ENCODE results near the gene GTF2H1.
"Not testable (repeated sequence)": the region's sequence is repeated elsewhere in the genome, so short reads cannot be mapped to it uniquely, and the experiment has no call there.

The GTF2H1 gene

GRCh38 chr11:18319914-18320313 is 2.5 kb upstream of the GTF2H1 start:
- Histone ChIP-seq H3K27ac (ENCODE audit: low read length) (no peak overlapping the region), H3K4me1 (ENCODE audit: control insufficient read depth, insufficient read depth, low read length) (peaks cover 19% of the 10 kb centered on the region), H3K4me3 (ENCODE audit: low read length in 2 of 2) (no peak overlapping the region), H3K9me3 (ENCODE audit: control insufficient read depth in 2 of 2, low read length in 2 of 2) (no peaks in the 10 kb centered on the region), H3K9ac (ENCODE audit: low read length in 2 of 2) (no peak overlapping the region), H3K36me3 (ENCODE audit: control insufficient read depth in 2 of 2, insufficient read depth in 2 of 2, low read length in 2 of 2) (peaks cover 0 to 3% of the 10 kb centered on the region in 2 donors), H3K27me3 (ENCODE audit: control insufficient read depth in 1 of 2, insufficient read depth in 2 of 2, low read length in 2 of 2) (no peaks in the 10 kb centered on the region)

GRCh38 chr11:18320617-18321016 is 1.8 kb upstream of the GTF2H1 start:
- no peak overlapping the region for H3K4me3 ChIP-seq (ENCODE audit: low read length in 2 of 2)
- H3K27me3 ChIP-seq (ENCODE audit: control insufficient read depth in 1 of 2, insufficient read depth in 2 of 2, low read length in 2 of 2), result no peaks in the 10 kb centered on the region
- peaks cover 19% of the 10 kb centered on the region for H3K4me1 ChIP-seq (ENCODE audit: control insufficient read depth, insufficient read depth, low read length)
- H3K9ac ChIP-seq (ENCODE audit: low read length in 2 of 2), result no peak overlapping the region
- H3K27ac ChIP-seq (ENCODE audit: low read length), result no peak overlapping the region
- H3K36me3 ChIP-seq (ENCODE audit: control insufficient read depth in 2 of 2, insufficient read depth in 2 of 2, low read length in 2 of 2), result peaks cover 0 to 3% of the 10 kb centered on the region in 2 donors
- H3K9me3 ChIP-seq (ENCODE audit: control insufficient read depth in 2 of 2, low read length in 2 of 2), result no peaks in the 10 kb centered on the region

DNA sequence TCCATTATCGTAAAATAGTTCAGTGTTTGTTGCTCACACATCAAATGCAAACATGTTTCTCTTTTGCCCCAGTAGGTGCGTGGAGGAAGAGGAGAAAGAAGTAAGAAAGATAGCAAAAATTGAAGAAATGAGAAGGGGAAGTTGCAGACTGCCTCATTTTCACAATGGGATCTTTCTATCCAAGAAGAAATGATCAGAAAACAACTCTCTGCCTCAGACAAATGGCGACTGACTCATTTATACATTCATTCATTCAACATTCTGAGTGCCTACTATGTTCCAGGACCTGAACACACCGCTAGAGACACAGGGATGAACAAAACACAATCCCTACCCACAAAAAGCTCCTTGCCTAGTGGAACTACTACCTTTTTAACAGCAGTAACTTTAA is 794 bp upstream of the GTF2H1 start:
- no peaks in the 10 kb centered on the region for H3K9me3 ChIP-seq (ENCODE audit: control insufficient read depth in 2 of 2, low read length in 2 of 2)
- peaks cover 19% of the 10 kb centered on the region for H3K4me1 ChIP-seq (ENCODE audit: control insufficient read depth, insufficient read depth, low read length)
- H3K9ac ChIP-seq (ENCODE audit: low read length in 2 of 2), result peak overlapping the region; percentile 89 to 96
- peak overlapping the region; percentile 95 for H3K27ac ChIP-seq (ENCODE audit: low read length)
- H3K36me3 ChIP-seq (ENCODE audit: control insufficient read depth in 2 of 2, insufficient read depth in 2 of 2, low read length in 2 of 2), result no peaks in the 10 kb centered on the region
- H3K4me3 ChIP-seq (ENCODE audit: low read length in 2 of 2), result peak overlapping the region; percentile 84 to 93
- no peaks in the 10 kb centered on the region for H3K27me3 ChIP-seq (ENCODE audit: control insufficient read depth in 1 of 2, insufficient read depth in 2 of 2, low read length in 2 of 2)

- Histone ChIP-seq H3K4me1 (ENCODE audit: control insufficient read depth, insufficient read depth, low read length) (peaks cover 19% of the 10 kb centered on the region), H3K9ac (ENCODE audit: low read length in 2 of 2) (peak overlapping the region; percentile 84 to 89), H3K9me3 (ENCODE audit: control insufficient read depth in 2 of 2, low read length in 2 of 2) (no peaks in the 10 kb centered on the region), H3K27me3 (ENCODE audit: control insufficient read depth in 1 of 2, insufficient read depth in 2 of 2, low read length in 2 of 2) (no peaks in the 10 kb centered on the region), H3K36me3 (ENCODE audit: control insufficient read depth in 2 of 2, insufficient read depth in 2 of 2, low read length in 2 of 2) (peaks cover 0 to 3% of the 10 kb centered on the region in 2 donors), H3K27ac (ENCODE audit: low read length) (no peak overlapping the region), H3K4me3 (ENCODE audit: low read length in 2 of 2) (peak overlapping the region; percentile 84 to 93)
Observed at GRCh38 chr11:18322818-18323570, 627 bp downstream of the GTF2H1 start.

GRCh38 chr11:18323881-18324280 is 1.5 kb downstream of the GTF2H1 start:
- not testable (repeated sequence) for H3K9me3 ChIP-seq (ENCODE audit: control insufficient read depth in 2 of 2, low read length in 2 of 2); H3K27ac ChIP-seq (ENCODE audit: low read length); H3K9ac ChIP-seq (ENCODE audit: low read length in 2 of 2); H3K36me3 ChIP-seq (ENCODE audit: control insufficient read depth in 2 of 2, insufficient read depth in 2 of 2, low read length in 2 of 2); H3K27me3 ChIP-seq (ENCODE audit: control insufficient read depth in 1 of 2, insufficient read depth in 2 of 2, low read length in 2 of 2)
- peaks cover 19% of the 10 kb centered on the region for H3K4me1 ChIP-seq (ENCODE audit: control insufficient read depth, insufficient read depth, low read length)
- peak overlapping the region; percentile 47 to 84 for H3K4me3 ChIP-seq (ENCODE audit: low read length in 2 of 2)

DNA sequence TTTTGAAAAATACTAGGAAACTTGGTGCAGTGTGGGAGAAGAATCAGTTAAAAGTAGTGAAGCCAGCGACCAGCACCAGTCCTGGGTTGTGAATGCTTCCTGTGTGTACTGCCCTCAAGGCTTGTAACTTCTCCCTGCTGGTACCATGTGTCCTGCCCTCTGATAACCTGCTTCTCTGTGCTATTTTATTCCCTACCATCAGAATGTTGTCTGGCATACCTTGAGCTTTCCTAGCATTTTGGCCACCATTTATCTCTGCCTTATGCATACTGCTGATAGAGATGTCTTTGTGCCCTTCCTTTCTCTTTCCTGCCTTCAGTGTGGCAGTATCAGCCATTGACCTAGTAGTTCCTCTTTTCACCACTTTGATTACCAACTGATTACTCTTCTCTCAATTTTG is 2.0 kb downstream of the GTF2H1 start:
- Histone ChIP-seq H3K27me3 (ENCODE audit: control insufficient read depth in 1 of 2, insufficient read depth in 2 of 2, low read length in 2 of 2) (no peaks in the 10 kb centered on the region), H3K27ac (ENCODE audit: low read length) (no peak overlapping the region), H3K9ac (ENCODE audit: low read length in 2 of 2) (peak overlapping the region in 1 of 2 donors; percentile 21), H3K36me3 (ENCODE audit: control insufficient read depth in 2 of 2, insufficient read depth in 2 of 2, low read length in 2 of 2) (peaks cover 3 to 7% of the 10 kb centered on the region in 2 donors), H3K4me3 (ENCODE audit: low read length in 2 of 2) (peak overlapping the region in 1 of 2 donors; percentile 47), H3K9me3 (ENCODE audit: control insufficient read depth in 2 of 2, low read length in 2 of 2) (no peaks in the 10 kb centered on the region), H3K4me1 (ENCODE audit: control insufficient read depth, insufficient read depth, low read length) (peaks cover 19% of the 10 kb centered on the region)

- H3K36me3 ChIP-seq (ENCODE audit: control insufficient read depth in 2 of 2, insufficient read depth in 2 of 2, low read length in 2 of 2), result peaks cover 11 to 13% of the 10 kb centered on the region in 2 donors
- peaks cover 3% of the 10 kb centered on the region for H3K4me1 ChIP-seq (ENCODE audit: control insufficient read depth, insufficient read depth, low read length)
- H3K27ac ChIP-seq (ENCODE audit: low read length), result no peak overlapping the region
Observed at GRCh38 chr11:18329196-18329870, 7.0 kb downstream of the GTF2H1 start.

DNA sequence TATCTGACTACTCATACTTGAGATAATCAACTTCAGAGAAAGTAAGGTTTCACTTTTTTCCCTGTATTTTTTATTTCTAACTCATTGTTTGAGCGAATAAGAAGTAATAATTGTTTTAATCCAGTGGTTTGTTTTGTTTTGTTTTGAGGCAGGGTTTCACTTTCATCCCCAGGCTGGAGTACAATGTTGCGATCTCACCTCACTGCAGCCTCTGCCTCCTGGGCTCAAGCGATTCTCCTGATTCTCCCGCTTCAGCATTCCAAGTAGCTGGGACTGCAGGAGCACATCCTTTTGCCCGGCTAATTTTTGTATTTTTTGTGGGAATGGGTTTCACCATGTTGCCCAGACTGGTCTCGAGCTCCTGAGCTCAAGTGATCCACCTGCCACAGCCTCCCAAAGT is 8.6 kb downstream of the GTF2H1 start:
- Histone ChIP-seq H3K4me1 (ENCODE audit: control insufficient read depth, insufficient read depth, low read length) (no peaks in the 10 kb centered on the region), H3K27me3 (ENCODE audit: control insufficient read depth in 1 of 2, insufficient read depth in 2 of 2, low read length in 2 of 2) (no peaks in the 10 kb centered on the region), H3K9ac (ENCODE audit: low read length in 2 of 2) (no peak overlapping the region), H3K36me3 (ENCODE audit: control insufficient read depth in 2 of 2, insufficient read depth in 2 of 2, low read length in 2 of 2) (peaks cover 18 to 23% of the 10 kb centered on the region in 2 donors), H3K9me3 (ENCODE audit: control insufficient read depth in 2 of 2, low read length in 2 of 2) (no peaks in the 10 kb centered on the region), H3K4me3 (ENCODE audit: low read length in 2 of 2) (no peak overlapping the region), H3K27ac (ENCODE audit: low read length) (no peak overlapping the region)

More at GRCh38 chr11:18329196-18329870, 7.0 kb downstream of the GTF2H1 start:
- Histone ChIP-seq H3K9me3 (ENCODE audit: control insufficient read depth in 2 of 2, low read length in 2 of 2) (no peaks in the 10 kb centered on the region), H3K4me3 (ENCODE audit: low read length in 2 of 2) (no peak overlapping the region), H3K9ac (ENCODE audit: low read length in 2 of 2) (no peak overlapping the region), H3K27me3 (ENCODE audit: control insufficient read depth in 1 of 2, insufficient read depth in 2 of 2, low read length in 2 of 2) (no peaks in the 10 kb centered on the region)

- Histone ChIP-seq H3K9me3 (ENCODE audit: control insufficient read depth in 2 of 2, low read length in 2 of 2) (no peaks in the 10 kb centered on the region), H3K27ac (ENCODE audit: low read length) (no peak overlapping the region), H3K27me3 (ENCODE audit: control insufficient read depth in 1 of 2, insufficient read depth in 2 of 2, low read length in 2 of 2) (no peaks in the 10 kb centered on the region), H3K4me3 (ENCODE audit: low read length in 2 of 2) (no peak overlapping the region), H3K4me1 (ENCODE audit: control insufficient read depth, insufficient read depth, low read length) (no peaks in the 10 kb centered on the region), H3K9ac (ENCODE audit: low read length in 2 of 2) (no peak overlapping the region), H3K36me3 (ENCODE audit: control insufficient read depth in 2 of 2, insufficient read depth in 2 of 2, low read length in 2 of 2) (peaks cover 25 to 30% of the 10 kb centered on the region in 2 donors)
Observed at GRCh38 chr11:18332302-18332701, 9.9 kb downstream of the GTF2H1 start.

DNA sequence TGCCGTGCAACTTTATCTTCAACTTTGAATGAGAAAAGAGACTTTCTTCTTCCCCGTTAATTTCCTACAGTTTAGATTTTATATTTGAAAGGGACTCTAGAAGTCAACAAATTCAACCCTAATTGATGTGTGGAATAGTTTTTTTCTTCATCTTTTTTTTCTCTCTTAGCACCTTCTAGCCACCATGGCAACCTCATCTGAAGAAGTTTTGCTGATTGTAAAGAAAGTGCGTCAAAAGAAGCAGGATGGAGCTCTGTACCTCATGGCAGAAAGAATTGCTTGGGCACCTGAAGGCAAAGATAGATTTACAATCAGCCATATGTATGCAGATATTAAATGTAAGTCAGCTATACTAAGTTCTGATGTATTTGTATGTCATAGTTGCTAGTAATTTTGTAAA is 10.5 kb downstream of the GTF2H1 start:
- no peaks in the 10 kb centered on the region for H3K9me3 ChIP-seq (ENCODE audit: control insufficient read depth in 2 of 2, low read length in 2 of 2)
- H3K9ac ChIP-seq (ENCODE audit: low read length in 2 of 2), result no peak overlapping the region
- no peaks in the 10 kb centered on the region for H3K27me3 ChIP-seq (ENCODE audit: control insufficient read depth in 1 of 2, insufficient read depth in 2 of 2, low read length in 2 of 2)
- no peaks in the 10 kb centered on the region for H3K4me1 ChIP-seq (ENCODE audit: control insufficient read depth, insufficient read depth, low read length)
- no peak overlapping the region for H3K27ac ChIP-seq (ENCODE audit: low read length)
- H3K36me3 ChIP-seq (ENCODE audit: control insufficient read depth in 2 of 2, insufficient read depth in 2 of 2, low read length in 2 of 2), result peaks cover 25 to 30% of the 10 kb centered on the region in 2 donors
- no peak overlapping the region for H3K4me3 ChIP-seq (ENCODE audit: low read length in 2 of 2)
